OCI-LY3 (cell line): ENCODE data around the gene RUFY3.
"Not testable (repeated sequence)": the region's sequence is repeated elsewhere in the genome, so short reads cannot be mapped to it uniquely, and the experiment has no call there.

Source experiments
- H2AFZ ChIP-seq: fragments of 200-600, 300-600 bp; shearing (Covaris generic); 2 replicates; pipeline ENCODE4 v1.6.0; 2014; ENCODE audit warnings: antibody characterized with exemption, low read depth, low read length
- H3K27ac ChIP-seq: fragments of 200-600, 300-600 bp; sonication (generic); 2 replicates; pipeline ENCODE4 v1.5.1; 2014; ENCODE audit warnings: mild to moderate bottlenecking, low read length, moderate library complexity, mixed read lengths
- H3K27me3 ChIP-seq: fragments of 200-600, 300-600 bp; sonication (generic); 2 replicates; pipeline ENCODE4 v1.6.1; 2014; ENCODE audit warnings: low read depth, low read length, mixed read lengths
- H3K36me3 ChIP-seq: fragments of 200-600, 300-600 bp; sonication (generic); replicated peaks from 2 replicates; pipeline ENCODE3; 2014; ENCODE audit warnings: low read depth, low read length, mixed read lengths
- H3K4me1 ChIP-seq: fragments of 300-600, 200-600 bp; sonication (generic); 2 replicates; pipeline ENCODE4 v1.6.1; 2014; ENCODE audit warnings: low read length, mixed read lengths
- H3K4me2 ChIP-seq: fragments of 200-600, 300-600 bp; sonication (generic); 2 replicates; pipeline ENCODE4 v1.6.1; 2014; ENCODE audit warnings: low read length, mixed read lengths
- H3K4me3 ChIP-seq: fragments of 300-600, 200-600 bp; sonication (generic); 2 replicates; pipeline ENCODE4 v1.5.1; 2014; ENCODE audit warnings: antibody characterized with exemption, mild to moderate bottlenecking, low read length, moderate library complexity
- H3K79me2 ChIP-seq: fragments of 300-600, 200-600 bp; shearing (Covaris generic); 2 replicates; pipeline ENCODE4 v1.6.1; 2014; ENCODE audit warnings: mild to moderate bottlenecking, low read length, mixed read lengths
- H3K9ac ChIP-seq: fragments of 300-600, 200-600 bp; shearing (Covaris generic); 2 replicates; pipeline ENCODE4 v1.6.0; 2014; ENCODE audit warnings: mild to moderate bottlenecking, low read length, moderate library complexity
- H3K9me3 ChIP-seq: fragments of 200-600, 300-600 bp; shearing (Covaris generic); 2 replicates; pipeline ENCODE4 v1.6.1; 2014; ENCODE audit warnings: low read length, mixed read lengths; ENCODE audit not compliant: insufficient read depth
- H4K20me1 ChIP-seq: fragments of 200-600, 300-600 bp; sonication (generic); 2 replicates; pipeline ENCODE4 v1.6.1; 2016; ENCODE audit warnings: low read length, mixed read lengths; ENCODE audit not compliant: insufficient read depth
- CTCF ChIP-seq: fragments of 200-600, 300-600 bp; sonication (generic); IDR thresholded peaks from 2 replicates; pipeline ENCODE4 v1.5.1; 2014; ENCODE audit warnings: antibody characterized with exemption, low read length, low read depth
- EZH2phosphoT487 ChIP-seq: fragments of 200-600 bp; shearing (Covaris generic); IDR thresholded peaks from 2 replicates; pipeline ENCODE4 v1.6.1; 2018; ENCODE audit warnings: antibody characterized with exemption, mixed run types, low read depth

Gene RUFY3

GRCh38 chr4:70700712-70701111, 21.1 kb upstream of the RUFY3 start:
- H4K20me1 ChIP-seq = no peaks in the 10 kb centered on the region
- no peaks in the 10 kb centered on the region for H3K27me3 ChIP-seq
- no peaks in the 10 kb centered on the region for H3K36me3 ChIP-seq
- no peak overlapping the region for H3K9ac ChIP-seq
- no peak overlapping the region for H3K4me3 ChIP-seq
- no peaks in the 10 kb centered on the region for H3K9me3 ChIP-seq
- no peaks in the 10 kb centered on the region; the same call in 1 of the 2 replicates for H3K79me2 ChIP-seq
- no peak overlapping the region for H3K27ac ChIP-seq
- no peak overlapping the region for H3K4me2 ChIP-seq
- TF ChIP-seq EZH2phosphoT487 = no peak
- no peak for TF ChIP-seq CTCF
- H2AFZ ChIP-seq = no peak overlapping the region
- peaks cover 7% of the 10 kb centered on the region for H3K4me1 ChIP-seq

GRCh38 chr4:70701271-70701670, 20.5 kb upstream of the RUFY3 start:
- no peaks in the 10 kb centered on the region for H3K9me3 ChIP-seq
- H3K4me1 ChIP-seq = peaks cover 10% of the 10 kb centered on the region
- no peaks in the 10 kb centered on the region for H4K20me1 ChIP-seq
- no peaks in the 10 kb centered on the region for H3K27me3 ChIP-seq
- H2AFZ ChIP-seq = no peak overlapping the region
- no peaks in the 10 kb centered on the region for H3K36me3 ChIP-seq
- peaks cover 5% of the 10 kb centered on the region for H3K79me2 ChIP-seq
- no peak overlapping the region for H3K4me2 ChIP-seq
- no peak overlapping the region for H3K27ac ChIP-seq
- no peak for TF ChIP-seq CTCF
- TF ChIP-seq EZH2phosphoT487 = no peak
- no peak overlapping the region for H3K4me3 ChIP-seq
- H3K9ac ChIP-seq = no peak overlapping the region

GRCh38 chr4:70702592-70702991, 19.2 kb upstream of the RUFY3 start:
- Histone ChIP-seq H3K79me2 (peaks cover 18% of the 10 kb centered on the region), H3K4me1 (peaks cover 22% of the 10 kb centered on the region)
- not testable (repeated sequence) for H4K20me1 ChIP-seq, H3K9ac ChIP-seq, H3K4me3 ChIP-seq, H3K27me3 ChIP-seq, H2AFZ ChIP-seq, H3K36me3 ChIP-seq, H3K4me2 ChIP-seq, H3K27ac ChIP-seq, H3K9me3 ChIP-seq

GRCh38 chr4:70703619-70704214, 18.0 kb upstream of the RUFY3 start:
- Histone ChIP-seq H4K20me1 (no peaks in the 10 kb centered on the region), H3K9ac (peak overlapping the region; percentile 82), H3K36me3 (no peaks in the 10 kb centered on the region), H3K27ac (peak overlapping the region; percentile 88), H3K27me3 (no peaks in the 10 kb centered on the region), H2AFZ (peak overlapping the region; percentile 73), H3K9me3 (no peaks in the 10 kb centered on the region), H3K79me2 (peaks cover 29% of the 10 kb centered on the region), H3K4me3 (peak overlapping the region; percentile 89), H3K4me2 (peak overlapping the region; percentile 86), H3K4me1 (peaks cover 22% of the 10 kb centered on the region)
- TF ChIP-seq EZH2phosphoT487 (no peak), CTCF (no peak)
